COLO668 (cell line): ENCODE data around the gene PPP1R11.

Experiments used
- DNase-seq: peaks from one replicate; lab custom pipeline; 2025; ENCODE audit not compliant: unreplicated experiment; lab: John Stamatoyannopoulos, UW

The PPP1R11 gene

GRCh38 chr6:30061092-30061857 is 5.7 kb upstream of the PPP1R11 start, which contains the start of gene POLR1H:
Gene POLR1H, plus strand, starts transcription at chr6:30061265. Its CDS starts 260 bp downstream, at chr6:30061525.
- DNase-seq: peak; percentile 90

- peak; percentile 12 for DNase-seq
Measured at GRCh38 chr6:30061858-30062458, 5.0 kb upstream of the PPP1R11 start.

GRCh38 chr6:30062471-30063178 is 4.4 kb upstream of the PPP1R11 start:
- DNase-seq: no peak

GRCh38 chr6:30063315-30063714 is 3.7 kb upstream of the PPP1R11 start:
- no peak for DNase-seq

- DNase-seq: no peak
Measured at GRCh38 chr6:30066082-30066481, 916 bp upstream of the PPP1R11 start.

- DNase-seq: no peak
Measured at GRCh38 chr6:30067460-30068139, 602 bp downstream of the PPP1R11 start.

- no peak for DNase-seq
Measured at GRCh38 chr6:30071081-30071818, 4.3 kb downstream of the PPP1R11 start.

- DNase-seq: no peak
Measured at GRCh38 chr6:30071858-30072257, 4.9 kb downstream of the PPP1R11 start.

- no peak for DNase-seq
Measured at GRCh38 chr6:30073489-30074235, 6.7 kb downstream of the PPP1R11 start.

- no peak for DNase-seq
Measured at GRCh38 chr6:30074331-30075093, 7.5 kb downstream of the PPP1R11 start.

- DNase-seq: no peak
Measured at GRCh38 chr6:30075094-30075789, 8.2 kb downstream of the PPP1R11 start, which contains the start of gene RNF39. Gene RNF39, minus strand, starts transcription at chr6:30075769. Its CDS starts 184 bp downstream, at chr6:30075585.

- DNase-seq: peak; percentile 1
Measured at GRCh38 chr6:30075790-30076732, 9.1 kb downstream of the PPP1R11 start.

GRCh38 chr6:30077218-30077617 is 10.2 kb downstream of the PPP1R11 start:
- DNase-seq: no peak

- no peak for DNase-seq
Measured at GRCh38 chr6:30087876-30088275, 20.9 kb downstream of the PPP1R11 start.

- DNase-seq: no peak
Measured at GRCh38 chr6:30091577-30092381, 24.8 kb downstream of the PPP1R11 start.

- no peak for DNase-seq
Measured at GRCh38 chr6:30092852-30093543, 26.0 kb downstream of the PPP1R11 start.
